Neutrophil (primary cell): ENCODE data around the gene NUDT22.

Experiments used
- H3K27ac ChIP-seq: fragments of 200-600 bp; sonication (generic); 2 replicates; pipeline ENCODE4 v1.5.1; 2016; ENCODE audit warnings: mild to moderate bottlenecking, moderate library complexity
- H3K27me3 ChIP-seq: fragments of 200-600 bp; sonication (generic); 2 replicates; pipeline ENCODE4 v1.6.0; 2016; ENCODE audit warnings: mild to moderate bottlenecking
- H3K36me3 ChIP-seq: fragments of 200-600 bp; sonication (generic); 2 replicates; pipeline ENCODE4 v1.5.1; 2017
- H3K4me1 ChIP-seq, 2 experiments: fragments of 200-600 bp in 1 of 2; sonication (generic) in 1 of 2; 1 replicate in 1 of 2; 2 replicates in 1 of 2; pipeline versions ENCODE4 v1.5.1 to v1.6.1; 2013 to 2016; ENCODE audit warnings: low read depth in 1 of 2, low read length in 1 of 2, mild to moderate bottlenecking in 1 of 2, moderate library complexity in 1 of 2; ENCODE audit not compliant: control insufficient read depth in 1 of 2, insufficient read depth in 1 of 2
- H3K4me3 ChIP-seq, 2 experiments: fragments of 200-600 bp in 1 of 2; sonication (generic) in 1 of 2; 1 replicate in 1 of 2; 2 replicates in 1 of 2; pipeline ENCODE4 v1.5.1; 2013 to 2016; ENCODE audit warnings: low read depth in 1 of 2, low read length in 1 of 2, mild to moderate bottlenecking in 1 of 2, moderate library complexity in 1 of 2
- H3K9me3 ChIP-seq: fragments of 200-600 bp; sonication (generic); 2 replicates; pipeline ENCODE4 v1.5.1; 2016
- TF ChIP-seq, protein P1 (sequence below): fragments of 200-600 bp; sonication (generic); IDR thresholded peaks from 2 replicates; pipeline ENCODE4 v1.5.1; 2016; ENCODE audit warnings: antibody characterized with exemption

Gene NUDT22

DNA sequence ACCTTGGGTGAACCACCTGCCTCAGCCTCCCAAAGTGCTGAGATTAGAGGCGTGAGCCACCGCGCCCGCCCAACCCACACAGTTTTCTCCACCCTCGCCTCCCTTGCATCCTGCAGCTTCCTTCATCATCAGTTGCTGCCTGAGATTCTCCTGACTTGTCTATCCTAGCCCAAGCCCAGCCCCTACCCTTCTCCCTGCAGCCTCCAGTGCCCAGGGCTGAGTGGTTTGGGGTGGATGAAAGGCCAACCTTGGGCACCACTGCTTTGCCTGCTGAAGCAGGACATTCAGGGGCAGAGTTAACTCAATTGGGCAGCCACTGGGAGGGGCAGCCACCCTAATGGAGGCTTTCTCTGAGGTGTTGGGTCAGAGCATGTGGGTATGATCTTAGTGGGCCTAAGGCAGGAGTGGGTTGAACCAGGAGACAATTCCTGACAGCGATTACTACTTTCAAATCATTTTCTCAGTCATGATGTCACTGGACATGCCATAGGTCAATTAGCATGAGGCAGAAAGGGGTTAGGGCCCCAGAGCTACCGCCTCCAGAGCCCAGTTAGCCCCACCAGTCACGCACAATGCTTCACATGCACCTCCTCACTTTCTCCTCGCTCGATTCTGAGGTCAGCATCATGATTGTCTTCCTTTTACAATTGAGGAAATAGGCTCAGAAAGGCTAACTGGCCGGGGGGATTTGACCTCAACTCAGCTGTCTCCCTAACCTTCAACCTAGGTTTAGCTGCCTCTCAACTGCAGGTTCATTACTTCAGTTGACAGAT is 13.8 kb downstream of the NUDT22 start:
- H3K27ac ChIP-seq: peak overlapping the region; percentile 96
- no peaks in the 10 kb centered on the region for H3K36me3 ChIP-seq
- peaks cover 62 to 67% of the 10 kb centered on the region in 2 experiments for H3K4me1 ChIP-seq
- no peaks in the 10 kb centered on the region for H3K9me3 ChIP-seq
- H3K27me3 ChIP-seq: peaks cover 10% of the 10 kb centered on the region
- TF ChIP-seq, protein P1, sequence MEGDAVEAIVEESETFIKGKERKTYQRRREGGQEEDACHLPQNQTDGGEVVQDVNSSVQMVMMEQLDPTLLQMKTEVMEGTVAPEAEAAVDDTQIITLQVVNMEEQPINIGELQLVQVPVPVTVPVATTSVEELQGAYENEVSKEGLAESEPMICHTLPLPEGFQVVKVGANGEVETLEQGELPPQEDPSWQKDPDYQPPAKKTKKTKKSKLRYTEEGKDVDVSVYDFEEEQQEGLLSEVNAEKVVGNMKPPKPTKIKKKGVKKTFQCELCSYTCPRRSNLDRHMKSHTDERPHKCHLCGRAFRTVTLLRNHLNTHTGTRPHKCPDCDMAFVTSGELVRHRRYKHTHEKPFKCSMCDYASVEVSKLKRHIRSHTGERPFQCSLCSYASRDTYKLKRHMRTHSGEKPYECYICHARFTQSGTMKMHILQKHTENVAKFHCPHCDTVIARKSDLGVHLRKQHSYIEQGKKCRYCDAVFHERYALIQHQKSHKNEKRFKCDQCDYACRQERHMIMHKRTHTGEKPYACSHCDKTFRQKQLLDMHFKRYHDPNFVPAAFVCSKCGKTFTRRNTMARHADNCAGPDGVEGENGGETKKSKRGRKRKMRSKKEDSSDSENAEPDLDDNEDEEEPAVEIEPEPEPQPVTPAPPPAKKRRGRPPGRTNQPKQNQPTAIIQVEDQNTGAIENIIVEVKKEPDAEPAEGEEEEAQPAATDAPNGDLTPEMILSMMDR: no peak
- H3K4me3 ChIP-seq: peak overlapping the region; percentile 89 to 95

DNA sequence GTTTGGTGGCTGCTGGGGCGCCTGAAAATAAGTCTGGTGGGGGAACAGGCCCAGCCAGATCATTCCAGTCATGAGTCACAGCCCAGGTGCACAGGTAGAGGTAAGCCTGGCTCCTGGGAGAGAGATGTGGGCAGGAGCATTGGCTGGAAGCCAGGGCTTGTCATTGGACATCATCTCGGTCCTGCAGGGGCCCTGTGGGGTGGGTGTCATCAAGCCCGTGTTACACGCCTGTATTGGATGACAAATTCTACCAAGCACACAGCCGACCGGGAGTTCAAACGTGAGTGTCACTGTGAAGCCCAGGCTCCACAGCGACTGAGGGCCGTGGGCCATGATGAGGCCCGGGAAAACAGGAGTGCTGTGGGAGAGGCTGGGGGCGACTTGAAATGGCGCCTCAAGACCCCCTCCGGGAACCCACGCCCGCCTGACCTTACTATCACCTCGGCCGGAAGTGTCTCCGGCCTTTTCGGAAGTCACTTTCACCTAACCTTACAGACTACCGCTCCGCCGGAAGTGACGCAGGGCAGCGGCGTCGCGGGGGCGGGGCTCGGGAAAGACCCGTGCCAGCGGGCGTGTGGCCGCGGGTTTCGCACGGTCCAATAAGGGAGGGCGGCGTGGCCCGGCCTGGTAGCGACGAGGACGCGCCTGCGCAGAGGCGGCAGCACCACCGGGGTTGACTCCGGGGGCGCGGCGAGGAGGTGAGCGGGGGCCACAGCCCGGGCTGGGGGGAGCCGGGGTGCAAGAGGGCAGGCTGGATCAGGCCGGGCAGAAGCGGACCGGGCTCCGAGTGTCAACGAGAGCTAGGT is 14.6 kb downstream of the NUDT22 start, which contains the start of gene FKBP2:
Gene FKBP2, plus strand, starts transcription at position 661 of the 806 bp plus-strand sequence. CDS start 1,293 bp downstream, outside the sequence.
- Histone ChIP-seq H3K27me3 (peaks cover 3% of the 10 kb centered on the region), H3K4me1 (peaks cover 61 to 68% of the 10 kb centered on the region in 2 experiments), H3K27ac (peak within 1 kb of the TSS; percentile 96), H3K36me3 (no peaks in the 10 kb centered on the region), H3K9me3 (no peaks in the 10 kb centered on the region), H3K4me3 (peak within 1 kb of the TSS; percentile 89 to 95)
- TF ChIP-seq, protein P1: peak; percentile 41

DNA sequence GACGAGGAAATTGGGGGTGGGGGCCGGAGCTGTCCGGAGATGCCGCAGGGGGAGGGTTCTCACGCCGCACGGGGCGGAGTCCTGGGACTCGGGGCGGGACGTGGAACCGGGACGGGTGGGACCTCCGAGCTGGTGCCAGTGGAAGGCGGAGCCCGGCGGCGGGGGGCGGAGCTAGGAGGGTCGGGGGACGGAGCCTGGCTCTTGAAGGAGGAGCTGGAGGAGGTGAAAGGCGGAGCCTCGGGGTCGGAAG is 15.1 kb downstream of the NUDT22 start:
- Histone ChIP-seq H3K4me3 (peak overlapping the region; percentile 89 to 95), H3K27ac (peak overlapping the region; percentile 96), H3K27me3 (peaks cover 6% of the 10 kb centered on the region), H3K9me3 (no peaks in the 10 kb centered on the region), H3K36me3 (no peaks in the 10 kb centered on the region), H3K4me1 (peaks cover 65 to 73% of the 10 kb centered on the region in 2 experiments)
- TF ChIP-seq, protein P1: no peak

DNA sequence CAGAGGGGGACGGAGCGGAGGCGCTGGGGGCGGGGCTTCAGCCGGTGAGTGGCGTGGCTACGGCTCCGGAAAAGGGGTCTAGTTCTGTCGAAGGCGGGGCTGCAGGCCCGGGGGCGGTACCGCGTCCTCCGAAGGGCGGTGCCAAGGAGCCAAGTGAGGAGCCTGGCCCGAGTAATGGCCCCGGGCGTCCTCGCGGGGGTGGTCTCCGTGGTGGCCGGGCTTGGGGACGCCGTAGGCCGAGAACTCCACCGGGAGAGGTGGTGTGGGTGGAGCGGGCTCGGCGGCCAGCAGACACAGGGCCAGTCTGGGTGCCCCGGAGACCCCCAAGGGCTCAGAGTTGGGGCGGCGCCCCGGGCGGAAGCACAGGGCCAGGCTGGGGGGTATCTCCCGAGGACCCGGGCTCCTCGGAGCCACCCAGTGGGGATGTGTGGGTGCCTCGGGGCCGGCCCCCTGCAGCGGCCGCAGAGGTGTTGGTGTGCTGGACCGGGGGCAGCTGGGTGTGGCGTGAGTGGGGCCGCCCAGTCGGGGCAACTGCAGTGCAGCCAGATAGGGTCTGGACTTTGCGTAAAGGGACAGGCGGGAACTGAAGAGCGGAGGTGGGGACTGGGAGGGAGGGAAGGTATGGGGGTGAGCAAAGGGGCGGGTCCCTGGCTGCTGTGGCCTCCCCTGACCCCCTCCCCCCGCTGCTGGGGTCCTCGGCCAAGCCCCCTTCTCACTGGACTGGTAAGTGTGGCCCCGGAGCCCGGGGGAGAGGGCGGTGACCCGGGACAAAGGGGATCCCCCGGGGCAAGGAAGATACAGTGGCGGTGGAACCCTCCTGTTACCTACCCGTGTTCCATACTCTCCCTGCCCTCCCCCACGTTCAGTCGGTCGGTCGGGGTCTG is 15.7 kb downstream of the NUDT22 start:
- no peaks in the 10 kb centered on the region for H3K36me3 ChIP-seq

More for the DNA sequence above, 15.7 kb downstream of the NUDT22 start:
- Histone ChIP-seq H3K4me1 (peaks cover 67 to 76% of the 10 kb centered on the region in 2 experiments), H3K4me3 (peak overlapping the region; percentile 89 to 95), H3K27me3 (peaks cover 7% of the 10 kb centered on the region), H3K27ac (peak overlapping the region; percentile 96), H3K9me3 (no peaks in the 10 kb centered on the region)
- TF ChIP-seq, protein P1: no peak
